CD4-positive, alpha-beta T cell treated with Interleukin-1 beta for 1 hour (primary cell): ENCODE results near the gene CYP26A1.

Experiments used
- DNase-seq, 2 donors: peaks; one replicate each; pipeline ENCODE4 v3.0.0-alpha.2; 2020 to 2022

CYP26A1 gene, protein sequence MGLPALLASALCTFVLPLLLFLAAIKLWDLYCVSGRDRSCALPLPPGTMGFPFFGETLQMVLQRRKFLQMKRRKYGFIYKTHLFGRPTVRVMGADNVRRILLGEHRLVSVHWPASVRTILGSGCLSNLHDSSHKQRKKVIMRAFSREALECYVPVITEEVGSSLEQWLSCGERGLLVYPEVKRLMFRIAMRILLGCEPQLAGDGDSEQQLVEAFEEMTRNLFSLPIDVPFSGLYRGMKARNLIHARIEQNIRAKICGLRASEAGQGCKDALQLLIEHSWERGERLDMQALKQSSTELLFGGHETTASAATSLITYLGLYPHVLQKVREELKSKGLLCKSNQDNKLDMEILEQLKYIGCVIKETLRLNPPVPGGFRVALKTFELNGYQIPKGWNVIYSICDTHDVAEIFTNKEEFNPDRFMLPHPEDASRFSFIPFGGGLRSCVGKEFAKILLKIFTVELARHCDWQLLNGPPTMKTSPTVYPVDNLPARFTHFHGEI

DNA sequence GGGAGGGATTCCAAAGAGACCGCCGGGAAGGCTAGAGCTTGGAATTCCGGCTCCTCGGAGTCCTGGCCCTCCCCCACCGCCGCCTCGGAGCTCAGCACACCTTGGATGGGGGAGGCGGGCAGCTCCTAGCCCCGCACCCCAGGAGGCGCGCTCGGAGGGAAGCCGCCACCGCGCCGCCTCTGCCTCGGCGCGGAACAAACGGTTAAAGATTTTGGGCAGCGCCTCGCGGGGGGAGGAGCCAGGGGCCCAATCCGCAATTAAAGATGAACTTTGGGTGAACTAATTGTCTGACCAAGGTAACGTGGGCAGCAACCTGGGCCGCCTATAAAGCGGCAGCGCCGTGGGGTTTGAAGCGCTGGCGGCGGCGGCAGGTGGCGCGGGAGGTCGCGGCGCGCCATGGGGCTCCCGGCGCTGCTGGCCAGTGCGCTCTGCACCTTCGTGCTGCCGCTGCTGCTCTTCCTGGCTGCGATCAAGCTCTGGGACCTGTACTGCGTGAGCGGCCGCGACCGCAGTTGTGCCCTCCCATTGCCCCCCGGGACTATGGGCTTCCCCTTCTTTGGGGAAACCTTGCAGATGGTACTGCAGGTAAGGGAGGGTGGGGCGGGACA lies at the start of gene CYP26A1:
TSS of gene CYP26A1 (plus strand) at position 355 of the 608 bp plus-strand sequence. CDS start at position 397, 42 bp downstream.
- DNase-seq, result no peak

DNA sequence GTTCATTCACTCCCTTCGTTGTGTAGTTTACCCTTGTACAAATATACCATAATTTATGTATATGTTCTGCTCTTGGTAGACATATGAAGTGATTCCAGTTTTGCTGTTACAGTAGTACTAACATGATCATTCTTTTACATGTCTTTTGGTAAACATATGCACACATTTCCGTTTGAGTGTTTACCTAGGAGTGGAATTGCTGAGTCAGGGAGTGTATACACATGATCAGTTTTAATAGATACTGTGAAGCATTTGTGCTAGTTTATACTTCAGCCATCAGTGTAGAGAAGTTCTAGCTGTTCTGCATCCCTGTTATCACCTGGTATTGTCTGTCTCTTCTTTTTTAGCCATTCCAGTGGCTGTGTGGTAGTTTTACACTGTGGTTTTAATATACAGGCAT lies 47.6 kb upstream of the CYP26A1 start:
- DNase-seq, result no peak

DNA sequence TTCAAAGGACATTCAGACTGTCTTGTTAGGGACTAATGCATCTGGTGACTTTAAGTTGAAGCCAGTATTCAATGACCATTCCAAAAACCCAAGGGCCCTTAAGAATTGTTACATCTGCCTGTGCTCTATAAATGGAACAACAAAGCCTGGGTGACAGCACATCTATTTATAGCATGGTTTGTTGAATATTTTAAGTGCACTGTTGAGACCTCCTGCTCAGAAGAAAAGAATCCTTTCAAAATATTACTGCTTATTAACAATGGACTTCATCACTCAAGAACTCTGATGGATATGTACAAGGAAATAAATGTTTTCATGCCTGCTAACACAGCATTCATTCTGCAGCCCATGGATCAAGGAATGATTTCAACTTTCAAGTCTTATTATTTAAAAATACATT lies 46.2 kb upstream of the CYP26A1 start:
- no peak for DNase-seq

DNA sequence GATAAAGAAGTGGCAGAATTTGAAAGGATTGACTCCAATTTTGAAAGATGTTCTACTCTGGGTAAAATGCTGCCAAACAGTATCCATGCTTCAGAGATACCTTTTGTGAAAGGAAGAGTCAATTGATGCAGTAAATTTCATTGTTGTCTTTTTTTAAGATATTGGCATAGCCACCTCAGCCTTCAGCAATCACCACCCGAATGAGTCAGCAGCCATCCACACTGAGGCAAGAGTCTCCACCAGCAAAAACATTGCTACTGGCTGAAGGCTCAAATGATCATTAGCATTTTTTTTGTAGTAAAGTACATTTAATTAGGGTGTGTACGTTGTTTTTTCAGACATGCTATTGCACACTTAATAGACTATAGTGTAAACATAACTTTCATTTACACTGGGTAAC lies 44.8 kb upstream of the CYP26A1 start:
- no peak for DNase-seq

- no peak for DNase-seq
These were observed 43.3 kb upstream of the CYP26A1 start for GRCh38 chr10:93030409-93030808.

- DNase-seq, result no peak
These were observed 41.4 kb upstream of the CYP26A1 start for GRCh38 chr10:93032105-93032808.

GRCh38 chr10:93032809-93033137 lies 40.9 kb upstream of the CYP26A1 start:
- DNase-seq, result no peak

DNA sequence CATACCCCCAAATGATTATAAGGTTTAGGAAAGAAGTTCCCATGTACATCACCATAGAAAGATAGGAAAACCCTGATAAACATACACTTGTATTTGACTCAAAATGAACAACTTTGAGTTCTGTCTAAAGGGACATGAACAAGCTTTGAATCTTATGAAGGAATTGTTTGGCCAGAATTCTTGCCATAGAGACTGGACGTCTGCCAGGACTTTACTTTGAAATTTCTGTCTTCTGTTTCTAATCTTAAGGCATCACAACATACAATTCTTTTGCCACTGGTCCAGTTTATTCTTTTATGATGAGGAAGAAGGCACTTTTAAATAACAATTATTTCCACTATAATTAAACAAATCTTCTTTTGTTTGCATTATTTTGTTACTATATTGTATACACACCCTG lies 39.3 kb upstream of the CYP26A1 start:
- no peak for DNase-seq

DNA sequence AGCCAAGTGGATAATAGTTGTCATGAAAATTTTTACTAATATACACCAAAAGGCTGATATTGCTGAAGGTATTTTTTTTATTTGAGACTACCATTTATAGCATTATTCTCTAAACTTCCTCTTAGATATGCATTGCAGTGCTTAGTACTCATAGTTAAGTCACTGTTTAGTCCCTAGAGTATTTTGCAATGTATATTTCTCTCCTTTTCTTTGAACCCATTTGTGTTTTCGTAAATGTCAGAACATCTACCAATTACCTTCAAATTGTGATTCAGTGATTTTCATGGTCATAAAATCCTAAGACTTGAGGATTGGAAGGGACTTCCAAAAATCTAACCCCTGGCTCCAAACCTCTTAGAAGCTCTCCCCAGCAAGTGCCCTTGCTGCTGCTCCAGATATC lies 34.6 kb upstream of the CYP26A1 start:
- DNase-seq, result no peak

DNA sequence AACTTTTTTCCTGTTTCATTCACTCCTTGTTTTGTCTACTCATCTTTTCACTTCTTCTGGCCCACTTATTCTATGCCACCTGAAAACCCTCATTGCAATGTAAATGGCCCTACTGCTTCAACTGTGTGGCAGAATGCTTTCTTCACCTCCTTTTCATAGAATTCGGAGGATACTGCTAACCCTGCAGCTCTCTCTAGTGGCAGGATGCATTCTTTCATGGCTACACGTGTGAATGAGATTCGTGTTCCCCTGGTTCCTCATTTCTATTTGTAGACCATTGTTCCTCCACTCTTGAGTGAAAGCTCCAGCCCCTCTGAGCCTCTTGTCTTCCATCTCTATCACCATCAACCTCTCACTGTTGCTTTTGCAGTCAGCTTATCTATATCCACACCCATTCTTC lies 34.0 kb upstream of the CYP26A1 start:
- no peak for DNase-seq

GRCh38 chr10:93054486-93054885 lies 19.2 kb upstream of the CYP26A1 start:
- no peak for DNase-seq

DNA sequence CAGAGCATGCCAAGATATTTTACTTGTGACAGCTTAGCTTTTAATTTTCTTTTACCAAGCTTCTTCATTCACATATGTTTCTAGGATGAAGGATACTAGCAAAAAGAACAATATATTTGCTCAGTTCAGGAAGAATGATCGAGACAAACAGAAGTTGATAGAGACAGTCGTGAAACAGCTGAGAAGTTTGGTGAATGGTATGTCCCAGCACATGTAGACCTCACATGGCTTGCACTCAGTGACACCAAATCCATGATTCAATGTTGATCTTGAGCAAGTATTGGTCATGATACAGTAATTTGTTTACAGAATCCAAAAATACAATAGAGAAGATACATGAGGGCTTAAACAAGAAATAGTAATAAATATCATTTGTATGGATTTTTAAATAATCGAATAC lies 15.6 kb upstream of the CYP26A1 start:
- DNase-seq, result no peak

DNA sequence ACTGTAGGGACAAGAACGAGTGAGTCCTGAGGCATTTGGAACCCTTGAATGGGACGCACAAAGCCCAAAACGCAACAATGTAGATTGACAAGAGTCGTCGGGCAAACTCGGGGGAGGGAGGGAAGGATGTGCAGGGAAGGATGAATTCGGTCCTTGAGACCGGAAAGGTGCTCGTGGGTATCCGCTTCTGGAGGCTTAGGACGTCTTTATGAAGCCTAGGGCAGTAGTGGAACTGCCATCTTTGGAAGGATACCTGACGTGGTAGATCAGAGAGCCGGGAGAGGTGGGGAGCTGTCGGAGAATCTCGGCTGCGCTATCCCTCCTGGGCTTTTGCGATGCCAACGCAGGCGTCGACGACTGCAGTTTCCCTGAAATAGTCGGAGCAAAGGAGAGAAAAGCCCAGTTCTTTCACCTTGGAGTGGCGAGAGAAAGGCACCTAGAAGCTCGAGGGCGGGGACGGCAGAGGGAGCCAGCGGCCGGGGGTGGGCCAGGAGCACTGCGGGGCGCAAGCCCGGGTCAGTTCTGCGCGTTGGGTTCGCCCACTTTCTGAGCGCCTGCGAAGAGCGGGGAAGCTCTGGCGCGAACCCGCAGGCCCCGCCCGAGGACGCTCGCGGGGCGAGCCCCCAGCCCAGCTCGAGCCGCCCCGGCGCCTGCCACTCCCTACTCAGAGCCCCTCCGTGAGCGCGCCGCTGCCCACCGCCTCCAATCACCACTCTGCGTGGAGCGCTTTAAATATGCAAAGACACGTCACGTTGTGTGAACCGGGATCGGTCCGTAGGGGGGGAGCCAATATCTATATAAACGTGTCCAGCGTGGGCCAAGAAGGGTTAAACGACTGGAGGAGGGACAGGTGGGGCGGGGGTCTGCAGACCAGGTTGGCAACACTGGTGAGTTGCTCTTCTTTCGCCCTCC lies 13.5 kb upstream of the CYP26A1 start, which contains the start of gene CYP26C1:
TSS of gene CYP26C1 (plus strand) at position 824 of the 912 bp plus-strand sequence. CDS start 466 bp downstream, outside the sequence.
- no peak for DNase-seq

- DNase-seq, result no peak
These were observed 12.7 kb upstream of the CYP26A1 start for GRCh38 chr10:93060887-93061593.

GRCh38 chr10:93061594-93062513 lies 11.8 kb upstream of the CYP26A1 start:
- no peak for DNase-seq

DNA sequence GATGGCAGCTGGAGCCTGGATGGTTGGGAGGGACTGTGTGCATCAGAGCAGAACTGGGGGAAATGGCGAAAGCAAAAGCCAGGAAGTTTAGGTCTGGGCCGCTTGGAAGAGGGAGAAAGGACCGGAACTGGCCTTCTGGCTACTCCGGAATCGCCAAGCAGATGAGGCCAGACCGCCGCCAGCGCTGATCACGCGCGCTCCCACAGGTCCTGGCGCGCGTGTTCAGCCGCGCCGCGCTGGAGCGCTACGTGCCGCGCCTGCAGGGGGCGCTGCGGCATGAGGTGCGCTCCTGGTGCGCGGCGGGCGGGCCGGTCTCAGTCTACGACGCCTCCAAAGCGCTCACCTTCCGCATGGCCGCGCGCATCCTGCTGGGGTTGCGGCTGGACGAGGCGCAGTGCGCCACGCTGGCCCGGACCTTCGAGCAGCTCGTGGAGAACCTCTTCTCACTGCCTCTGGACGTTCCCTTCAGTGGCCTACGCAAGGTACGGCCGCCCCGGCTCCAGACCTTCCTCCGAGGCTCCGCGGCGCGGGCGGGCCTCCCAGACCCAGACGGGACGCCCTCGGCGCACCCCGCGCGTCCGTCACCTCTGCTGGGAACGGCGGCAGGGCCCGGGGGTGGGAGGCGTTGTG lies 11.1 kb upstream of the CYP26A1 start:
- DNase-seq, result peak in 1 of 2 donors; percentile 24

- no peak for DNase-seq
These were observed 10.3 kb upstream of the CYP26A1 start for GRCh38 chr10:93063144-93063976.

DNA sequence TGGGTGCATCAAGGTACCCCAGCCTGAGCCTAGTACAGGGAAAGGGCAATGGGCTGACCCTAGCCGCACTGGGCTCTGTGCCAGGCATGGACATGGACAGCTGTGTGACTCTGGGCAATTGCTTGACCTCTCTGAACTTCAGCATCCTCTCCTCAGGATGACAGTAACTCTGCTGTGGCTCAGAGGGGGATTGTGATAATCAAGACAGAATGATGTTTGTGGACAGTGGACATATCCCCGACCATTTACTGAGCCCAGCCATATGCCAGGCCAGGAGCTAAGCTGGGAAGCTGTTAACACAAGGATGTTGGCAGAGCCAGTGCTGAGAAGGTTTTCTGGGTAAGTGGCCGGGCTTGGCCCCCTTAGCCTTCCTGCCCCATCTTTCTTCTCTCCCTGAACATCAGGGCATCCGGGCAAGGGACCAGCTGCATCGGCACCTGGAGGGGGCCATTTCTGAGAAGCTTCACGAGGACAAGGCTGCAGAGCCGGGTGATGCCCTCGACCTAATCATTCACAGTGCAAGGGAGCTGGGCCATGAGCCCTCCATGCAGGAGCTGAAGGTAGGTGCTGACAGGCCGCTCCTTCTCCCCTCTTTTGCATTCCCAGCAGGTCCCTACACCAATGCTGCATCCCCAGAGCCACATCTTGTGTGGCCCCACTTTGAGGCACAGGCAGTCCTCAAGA lies 9.6 kb upstream of the CYP26A1 start:
- DNase-seq, result no peak
